GM12878 (cell line): Measurements from ENCODE around the gene SPESP1. TPM values are rescaled to one million over a fixed set of nuclear protein-coding genes. Genes with fewer than 3 reads are reported as not detected.

Source experiments
- NFYB ChIP-seq: IDR thresholded peaks from 2 replicates; pipeline ENCODE4 v1.6.1; 2011; ENCODE audit warnings: low read depth, mild to moderate bottlenecking, low read length, improper control_type of control experiment, moderate library complexity; ENCODE audit not compliant: insufficient read depth
- RB1 ChIP-seq: fragments of 450-650 bp; formaldehyde crosslinking; IDR thresholded peaks from 2 replicates; pipeline ENCODE4 v1.6.1; 2017; ENCODE audit warnings: mild to moderate bottlenecking, borderline replicate concordance
- TCF12 ChIP-seq: IDR thresholded peaks from 2 replicates; pipeline ENCODE4 v1.6.1; 2011; ENCODE audit warnings: low read depth, mild to moderate bottlenecking, low read length
- ZNF274 ChIP-seq: IDR thresholded peaks from one replicate; pipeline ENCODE4 v1.8.0; 2011; ENCODE audit not compliant: insufficient read length, insufficient read depth
- ZSCAN29 ChIP-seq: fragments of 450-650 bp; IDR thresholded peaks from 2 replicates; pipeline ENCODE4 v1.6.1; 2017; ENCODE audit warnings: mild to moderate bottlenecking, moderate library complexity
- polyA plus RNA-seq, 11 experiments: library from polyadenylated mRNA; depleted of rRNA in 4 of 11; unstranded in 6 of 11; stranded (reverse) in 5 of 11; fragments of >200 nt; fragmentation: Nextera tagmentation in 4 of 11; fragmentation: Illumina TruSeq in 1 of 11; extraction: Ambion mirVana in 4 of 11; extraction: Trizol in 1 of 11; gene quantifications; 1 replicate in 1 of 11; 2 replicates in 10 of 11; pipeline versions ENCODE4 v1.2.1 to v1.2.3, GENCODE V29; 2011 to 2016; ENCODE audit warnings: inconsistent platforms in 2 of 11, missing spikeins in 2 of 11, low read depth in 1 of 11
- total RNA-seq, 4 experiments: library from RNA; depleted of rRNA in 3 of 4; stranded (reverse); fragments of >200 nt in 3 of 4; fragmentation: Illumina TruSeq in 1 of 4; extraction: Trizol in 1 of 4; gene quantifications; 2 replicates each; pipeline versions ENCODE4 v1.2.1 to v1.2.3, GENCODE V29; 2013 to 2021
- TF ChIP-seq, protein P1 (sequence below): IDR thresholded peaks from 2 replicates; pipeline ENCODE4 v1.6.1; 2011; ENCODE audit warnings: borderline replicate concordance, low read depth, mild to moderate bottlenecking, moderate library complexity, mixed read lengths, low read length; ENCODE audit not compliant: insufficient read depth; ENCODE audit errors: extremely low read length
- TF ChIP-seq, protein P2 (sequence below): fragments of 450-650 bp; IDR thresholded peaks from 2 replicates; pipeline ENCODE4 v1.6.1; 2016; ENCODE audit warnings: mild to moderate bottlenecking
- TF ChIP-seq, protein P3 (sequence below): IDR thresholded peaks from 2 replicates; pipeline ENCODE4 v1.6.1; 2012; ENCODE audit warnings: improper control_type of control experiment, low read depth, low read length; ENCODE audit not compliant: insufficient replicate concordance

Gene SPESP1
- total and polyA plus RNA-seq, 10 of the 15 experiments (the other 5 are each of a cell fraction or from before 2014, with no cell fraction given): not detected

DNA sequence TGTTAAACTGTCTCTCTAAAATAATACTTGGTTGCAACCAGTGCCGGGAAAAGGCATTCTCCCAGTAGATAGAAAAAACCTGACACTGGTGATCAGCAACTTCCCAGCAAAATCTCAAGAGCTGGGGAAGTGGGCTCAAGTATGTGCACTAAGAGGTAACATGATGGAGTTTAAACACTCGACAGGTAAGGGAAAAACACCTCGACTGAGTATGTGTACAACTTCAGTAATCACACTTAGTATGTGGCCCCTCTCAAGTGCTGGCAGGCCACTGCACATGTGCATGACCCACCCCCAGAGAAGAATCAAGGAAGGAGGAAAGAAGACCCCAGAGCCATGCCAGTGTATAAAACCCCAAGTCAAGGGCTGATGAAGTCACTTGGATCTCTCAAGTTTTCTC, 27.4 kb downstream of the SPESP1 start (continued):
- TF ChIP-seq, protein P1, sequence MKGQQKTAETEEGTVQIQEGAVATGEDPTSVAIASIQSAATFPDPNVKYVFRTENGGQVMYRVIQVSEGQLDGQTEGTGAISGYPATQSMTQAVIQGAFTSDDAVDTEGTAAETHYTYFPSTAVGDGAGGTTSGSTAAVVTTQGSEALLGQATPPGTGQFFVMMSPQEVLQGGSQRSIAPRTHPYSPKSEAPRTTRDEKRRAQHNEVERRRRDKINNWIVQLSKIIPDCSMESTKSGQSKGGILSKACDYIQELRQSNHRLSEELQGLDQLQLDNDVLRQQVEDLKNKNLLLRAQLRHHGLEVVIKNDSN: no peak
- TF ChIP-seq ZNF274 (no peak), TCF12 (no peak), RB1 (no peak), ZSCAN29 (no peak), NFYB (no peak)
- TF ChIP-seq, protein P2, sequence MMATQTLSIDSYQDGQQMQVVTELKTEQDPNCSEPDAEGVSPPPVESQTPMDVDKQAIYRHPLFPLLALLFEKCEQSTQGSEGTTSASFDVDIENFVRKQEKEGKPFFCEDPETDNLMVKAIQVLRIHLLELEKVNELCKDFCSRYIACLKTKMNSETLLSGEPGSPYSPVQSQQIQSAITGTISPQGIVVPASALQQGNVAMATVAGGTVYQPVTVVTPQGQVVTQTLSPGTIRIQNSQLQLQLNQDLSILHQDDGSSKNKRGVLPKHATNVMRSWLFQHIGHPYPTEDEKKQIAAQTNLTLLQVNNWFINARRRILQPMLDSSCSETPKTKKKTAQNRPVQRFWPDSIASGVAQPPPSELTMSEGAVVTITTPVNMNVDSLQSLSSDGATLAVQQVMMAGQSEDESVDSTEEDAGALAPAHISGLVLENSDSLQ: no peak
- TF ChIP-seq, protein P3, sequence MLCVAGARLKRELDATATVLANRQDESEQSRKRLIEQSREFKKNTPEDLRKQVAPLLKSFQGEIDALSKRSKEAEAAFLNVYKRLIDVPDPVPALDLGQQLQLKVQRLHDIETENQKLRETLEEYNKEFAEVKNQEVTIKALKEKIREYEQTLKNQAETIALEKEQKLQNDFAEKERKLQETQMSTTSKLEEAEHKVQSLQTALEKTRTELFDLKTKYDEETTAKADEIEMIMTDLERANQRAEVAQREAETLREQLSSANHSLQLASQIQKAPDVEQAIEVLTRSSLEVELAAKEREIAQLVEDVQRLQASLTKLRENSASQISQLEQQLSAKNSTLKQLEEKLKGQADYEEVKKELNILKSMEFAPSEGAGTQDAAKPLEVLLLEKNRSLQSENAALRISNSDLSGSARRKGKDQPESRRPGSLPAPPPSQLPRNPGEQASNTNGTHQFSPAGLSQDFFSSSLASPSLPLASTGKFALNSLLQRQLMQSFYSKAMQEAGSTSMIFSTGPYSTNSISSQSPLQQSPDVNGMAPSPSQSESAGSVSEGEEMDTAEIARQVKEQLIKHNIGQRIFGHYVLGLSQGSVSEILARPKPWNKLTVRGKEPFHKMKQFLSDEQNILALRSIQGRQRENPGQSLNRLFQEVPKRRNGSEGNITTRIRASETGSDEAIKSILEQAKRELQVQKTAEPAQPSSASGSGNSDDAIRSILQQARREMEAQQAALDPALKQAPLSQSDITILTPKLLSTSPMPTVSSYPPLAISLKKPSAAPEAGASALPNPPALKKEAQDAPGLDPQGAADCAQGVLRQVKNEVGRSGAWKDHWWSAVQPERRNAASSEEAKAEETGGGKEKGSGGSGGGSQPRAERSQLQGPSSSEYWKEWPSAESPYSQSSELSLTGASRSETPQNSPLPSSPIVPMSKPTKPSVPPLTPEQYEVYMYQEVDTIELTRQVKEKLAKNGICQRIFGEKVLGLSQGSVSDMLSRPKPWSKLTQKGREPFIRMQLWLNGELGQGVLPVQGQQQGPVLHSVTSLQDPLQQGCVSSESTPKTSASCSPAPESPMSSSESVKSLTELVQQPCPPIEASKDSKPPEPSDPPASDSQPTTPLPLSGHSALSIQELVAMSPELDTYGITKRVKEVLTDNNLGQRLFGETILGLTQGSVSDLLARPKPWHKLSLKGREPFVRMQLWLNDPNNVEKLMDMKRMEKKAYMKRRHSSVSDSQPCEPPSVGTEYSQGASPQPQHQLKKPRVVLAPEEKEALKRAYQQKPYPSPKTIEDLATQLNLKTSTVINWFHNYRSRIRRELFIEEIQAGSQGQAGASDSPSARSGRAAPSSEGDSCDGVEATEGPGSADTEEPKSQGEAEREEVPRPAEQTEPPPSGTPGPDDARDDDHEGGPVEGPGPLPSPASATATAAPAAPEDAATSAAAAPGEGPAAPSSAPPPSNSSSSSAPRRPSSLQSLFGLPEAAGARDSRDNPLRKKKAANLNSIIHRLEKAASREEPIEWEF: no peak
